ENCODE data around the gene SAMSN1. TPM values are rescaled to one million over a fixed set of nuclear protein-coding genes. Genes with fewer than 3 reads are reported as not detected.

The SAMSN1 gene
- total RNA-seq, 4 donors from 2014 or later = 1.6 to 9.5 (median 5.2) TPM

DNA sequence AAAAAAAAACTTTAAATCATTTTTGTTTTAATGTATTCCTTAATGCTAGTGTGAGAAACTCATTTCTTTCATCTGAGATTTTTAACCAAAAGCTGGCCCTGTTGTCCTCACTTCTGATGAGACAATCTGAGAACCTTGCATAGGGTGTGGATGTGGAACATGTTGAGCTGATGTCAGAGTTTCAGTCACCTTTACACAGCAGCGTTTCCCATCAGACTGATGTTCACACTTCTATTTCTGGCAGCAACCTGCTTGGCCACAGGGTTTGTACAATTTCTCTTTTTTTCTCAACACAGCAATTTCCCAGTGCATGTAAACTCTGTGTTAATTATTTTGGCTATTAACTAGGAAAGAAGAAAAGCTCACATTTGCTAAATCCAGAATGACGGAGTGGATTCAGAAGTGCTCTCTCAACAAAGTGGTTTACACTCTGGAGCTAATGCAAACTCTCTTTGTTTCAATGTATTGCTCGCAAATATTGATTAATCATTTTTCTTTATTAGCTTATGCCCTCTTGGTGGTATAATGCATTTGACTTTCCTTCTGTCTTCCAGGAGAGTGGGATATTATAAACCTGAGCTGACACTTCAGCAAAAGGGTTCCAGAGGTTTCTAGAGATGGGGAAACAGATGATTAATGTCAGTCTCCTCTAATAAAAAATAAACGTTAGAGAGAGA lies 92.6 kb downstream of the SAMSN1 start:
- WGBS, 2 donors (ENCODE audit: low coverage in 1 of 2) = 50 to 60% methylated on average over 3 to 4 of the region's 4 CpGs
- no peak for TF ChIP-seq EP300 (IDR thresholded peaks at IDR 0.05; ENCODE audit: low read depth)
- TF ChIP-seq, protein P1, sequence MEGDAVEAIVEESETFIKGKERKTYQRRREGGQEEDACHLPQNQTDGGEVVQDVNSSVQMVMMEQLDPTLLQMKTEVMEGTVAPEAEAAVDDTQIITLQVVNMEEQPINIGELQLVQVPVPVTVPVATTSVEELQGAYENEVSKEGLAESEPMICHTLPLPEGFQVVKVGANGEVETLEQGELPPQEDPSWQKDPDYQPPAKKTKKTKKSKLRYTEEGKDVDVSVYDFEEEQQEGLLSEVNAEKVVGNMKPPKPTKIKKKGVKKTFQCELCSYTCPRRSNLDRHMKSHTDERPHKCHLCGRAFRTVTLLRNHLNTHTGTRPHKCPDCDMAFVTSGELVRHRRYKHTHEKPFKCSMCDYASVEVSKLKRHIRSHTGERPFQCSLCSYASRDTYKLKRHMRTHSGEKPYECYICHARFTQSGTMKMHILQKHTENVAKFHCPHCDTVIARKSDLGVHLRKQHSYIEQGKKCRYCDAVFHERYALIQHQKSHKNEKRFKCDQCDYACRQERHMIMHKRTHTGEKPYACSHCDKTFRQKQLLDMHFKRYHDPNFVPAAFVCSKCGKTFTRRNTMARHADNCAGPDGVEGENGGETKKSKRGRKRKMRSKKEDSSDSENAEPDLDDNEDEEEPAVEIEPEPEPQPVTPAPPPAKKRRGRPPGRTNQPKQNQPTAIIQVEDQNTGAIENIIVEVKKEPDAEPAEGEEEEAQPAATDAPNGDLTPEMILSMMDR (IDR thresholded peaks at IDR 0.05) = no peak
- no peak for TF ChIP-seq POLR2A (IDR thresholded peaks at IDR 0.05)
- TF ChIP-seq POLR2AphosphoS5 (IDR thresholded peaks at IDR 0.05) = no peak
- no peak overlapping the region for H3K4me3 ChIP-seq
- H3K27me3 ChIP-seq = no peaks in the 10 kb centered on the region
- H3K9me3 ChIP-seq = no peaks in the 10 kb centered on the region
- no peak for DNase-seq
- intact Hi-C loops (cut with DNase I; ENCODE audit: low total_unique reads) = no loop called here
- H3K4me1 ChIP-seq = peaks cover 0 to 14% (median 10%) of the 10 kb centered on the region in 4 donors
- H3K27ac ChIP-seq = peak overlapping the region; percentile 44 to 60 (median 56)
- H3K36me3 ChIP-seq = no peaks in the 10 kb centered on the region
- in situ Hi-C loops (cut with MboI; ENCODE audit: low pct_ligation_motif_present in 1 of 4, low pct_unique_long_range_greater_than_20kb in 1 of 4, low sequenced_read_pairs in 3 of 4) = no loop called here

DNA sequence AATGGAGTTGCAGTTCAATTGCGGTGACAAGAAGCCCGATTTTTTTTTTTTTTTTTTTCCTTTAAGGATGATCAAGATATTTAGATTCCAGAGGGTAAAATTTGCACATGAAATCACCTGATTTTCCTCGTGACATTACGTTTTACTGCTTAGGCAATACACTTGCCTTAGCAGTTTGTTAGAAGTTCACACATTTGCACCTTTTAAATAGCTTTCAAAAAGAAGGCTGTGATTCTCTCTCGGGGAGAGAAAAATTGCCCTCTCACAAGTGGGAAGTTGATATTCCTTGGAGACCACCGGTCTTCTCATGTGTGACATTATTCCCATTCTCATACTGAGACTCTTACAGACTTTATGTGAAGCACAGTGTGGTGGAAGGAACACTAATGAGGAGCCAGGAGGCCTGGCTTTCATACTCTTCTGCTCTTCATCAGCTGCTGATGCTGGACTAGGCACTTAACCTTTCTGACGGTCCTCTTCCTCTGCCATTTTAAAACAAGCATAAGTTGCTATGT lies 93.3 kb downstream of the SAMSN1 start:
- H3K27me3 ChIP-seq = no peaks in the 10 kb centered on the region
- H3K36me3 ChIP-seq = no peaks in the 10 kb centered on the region
- no peak for TF ChIP-seq POLR2A (IDR thresholded peaks at IDR 0.05)
- TF ChIP-seq POLR2AphosphoS5 (IDR thresholded peaks at IDR 0.05) = no peak
- TF ChIP-seq, protein P1 (IDR thresholded peaks at IDR 0.05) = no peak
- TF ChIP-seq EP300 (IDR thresholded peaks at IDR 0.05; ENCODE audit: low read depth) = no peak
- intact Hi-C loops (cut with DNase I; ENCODE audit: low total_unique reads) = no loop called here
- peaks cover 0 to 14% (median 10%) of the 10 kb centered on the region in 4 donors for H3K4me1 ChIP-seq
- no peaks in the 10 kb centered on the region for H3K9me3 ChIP-seq
- WGBS, 2 donors (ENCODE audit: low coverage in 1 of 2) = 80 to 91% methylated on average over 7 of the region's 7 CpGs
- H3K27ac ChIP-seq = no peak overlapping the region
- H3K4me3 ChIP-seq = no peak overlapping the region
- in situ Hi-C loops (cut with MboI; ENCODE audit: low pct_ligation_motif_present in 1 of 4, low pct_unique_long_range_greater_than_20kb in 1 of 4, low sequenced_read_pairs in 3 of 4) = no loop called here
- DNase-seq = no peak

DNA sequence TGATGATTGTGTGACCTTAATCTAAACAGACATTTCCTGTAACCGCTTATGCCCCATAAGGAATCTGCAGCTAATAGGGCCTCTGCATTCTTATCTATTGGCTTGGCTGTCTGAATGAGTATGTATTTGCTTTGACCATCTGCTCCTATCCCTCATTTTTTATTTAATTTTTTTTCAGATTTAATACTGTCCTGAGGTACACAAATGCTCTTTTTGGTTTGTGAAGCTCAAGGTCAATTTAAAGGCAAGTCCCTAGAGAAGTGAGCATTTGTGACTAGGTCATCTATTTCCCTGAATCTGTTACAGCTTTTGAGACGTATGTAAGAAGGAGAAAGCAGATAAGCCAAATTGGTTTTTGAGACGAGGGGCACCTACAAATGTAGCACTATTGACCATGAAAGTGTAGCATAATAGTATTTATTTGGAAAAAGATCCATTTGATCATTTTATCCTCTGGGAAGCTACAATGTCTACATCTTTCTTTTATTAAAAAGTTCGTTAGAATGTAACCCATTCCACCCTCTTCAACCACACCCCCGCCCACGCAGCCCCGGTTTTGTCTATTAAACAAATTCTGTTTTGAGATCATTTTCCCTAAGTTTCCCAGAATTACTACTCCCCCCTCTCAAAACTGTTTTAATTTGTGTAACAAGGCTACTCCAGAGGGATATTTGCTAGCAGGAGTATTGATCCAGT lies 93.9 kb downstream of the SAMSN1 start:
- in situ Hi-C loops (cut with MboI; ENCODE audit: low pct_ligation_motif_present in 1 of 4, low pct_unique_long_range_greater_than_20kb in 1 of 4, low sequenced_read_pairs in 3 of 4) = no loop called here
- WGBS, 2 donors (ENCODE audit: low coverage in 1 of 2) = 69 to 75% methylated on average over 7 of the region's 7 CpGs
- DNase-seq = no peak
- no peak overlapping the region for H3K4me3 ChIP-seq
- H3K27me3 ChIP-seq = no peaks in the 10 kb centered on the region
- TF ChIP-seq, protein P1 (IDR thresholded peaks at IDR 0.05) = no peak
- TF ChIP-seq EP300 (IDR thresholded peaks at IDR 0.05; ENCODE audit: low read depth) (no peak), POLR2A (IDR thresholded peaks at IDR 0.05) (no peak), POLR2AphosphoS5 (IDR thresholded peaks at IDR 0.05) (no peak)
- no peak overlapping the region for H3K27ac ChIP-seq
- H3K9me3 ChIP-seq = no peaks in the 10 kb centered on the region
- H3K4me1 ChIP-seq = peaks cover 0 to 14% (median 10%) of the 10 kb centered on the region in 4 donors
- intact Hi-C loops (cut with DNase I; ENCODE audit: low total_unique reads) = no loop called here
- H3K36me3 ChIP-seq = no peaks in the 10 kb centered on the region

DNA sequence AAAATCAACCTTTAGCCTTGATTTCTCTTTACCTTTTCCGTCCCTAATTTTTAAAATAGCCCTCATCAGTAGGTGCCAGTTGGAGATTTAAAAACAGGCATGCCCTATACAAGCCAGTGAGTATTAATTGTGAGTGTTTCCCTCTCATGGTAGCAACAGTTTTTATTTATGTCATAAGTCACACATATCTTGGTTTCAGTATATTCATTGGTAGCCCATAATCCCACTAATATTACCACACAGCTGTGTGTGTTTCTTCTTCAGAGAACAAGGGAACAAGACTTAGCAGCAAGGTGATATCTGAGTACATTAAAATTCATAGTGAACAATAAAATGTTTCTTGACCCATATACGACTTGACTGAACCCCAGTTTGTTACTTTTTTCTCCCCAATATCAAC lies 94.6 kb downstream of the SAMSN1 start:
- Histone ChIP-seq H3K27ac (no peak overlapping the region), H3K4me1 (peaks cover 0 to 14% (median 10%) of the 10 kb centered on the region in 4 donors), H3K27me3 (no peaks in the 10 kb centered on the region), H3K4me3 (no peak overlapping the region), H3K9me3 (no peaks in the 10 kb centered on the region), H3K36me3 (no peaks in the 10 kb centered on the region)
- DNase-seq = no peak
- WGBS, 2 donors (ENCODE audit: low coverage in 1 of 2) = 79 to 84% methylated on average over 2 of the region's 2 CpGs
- in situ Hi-C loops (cut with MboI; ENCODE audit: low pct_ligation_motif_present in 1 of 4, low pct_unique_long_range_greater_than_20kb in 1 of 4, low sequenced_read_pairs in 3 of 4) (no loop called here), intact Hi-C loops (cut with DNase I; ENCODE audit: low total_unique reads) (no loop called here)
- TF ChIP-seq EP300 (IDR thresholded peaks at IDR 0.05; ENCODE audit: low read depth) (no peak), POLR2AphosphoS5 (IDR thresholded peaks at IDR 0.05) (no peak), POLR2A (IDR thresholded peaks at IDR 0.05) (no peak)
- TF ChIP-seq, protein P1 (IDR thresholded peaks at IDR 0.05) = no peak
